ENCODE measurements around the gene FHIT.

GRCh38 chr3:60490992-60491391 is 760.3 kb downstream of the FHIT start:
- TF ChIP-seq CTCF (IDR thresholded peaks at IDR 0.05; ENCODE audit: low read depth, low read length) (no peak), EZH2phosphoT487 (IDR thresholded peaks at IDR 0.05; ENCODE audit: low read depth) (no peak)
